ENCODE results near the gene NDUFS5. TPM values are rescaled to one million over a fixed set of nuclear protein-coding genes. Genes with fewer than 3 reads are reported as not detected.

The NDUFS5 gene
- total RNA-seq, 4 donors from 2014 or later: 428 to 631 (median 514) TPM

DNA sequence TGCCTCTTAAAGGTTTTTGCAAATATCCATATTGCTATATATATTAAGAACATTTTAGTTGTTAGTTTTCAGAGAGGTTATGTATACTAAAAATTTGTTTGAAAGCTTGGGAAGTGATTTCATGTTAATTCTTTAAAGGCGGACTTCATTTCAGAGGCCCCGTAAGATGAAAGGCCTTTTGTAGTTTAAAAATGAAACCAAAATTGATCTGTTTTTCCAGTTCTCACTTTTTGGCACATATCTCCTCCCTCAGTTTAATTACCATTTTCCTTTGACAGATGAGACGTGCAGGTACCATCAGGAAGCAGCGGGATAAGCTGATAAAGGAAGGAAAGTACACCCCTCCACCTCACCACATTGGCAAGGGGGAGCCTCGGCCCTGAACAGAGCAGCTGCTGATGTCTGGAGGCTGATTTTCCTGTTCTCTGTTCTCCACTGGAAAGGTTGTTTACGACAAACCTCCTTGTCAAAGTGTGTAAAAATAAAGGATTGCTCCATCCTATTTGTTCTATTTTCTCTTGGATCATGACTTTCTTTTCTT is 8.0 kb downstream of the NDUFS5 start:
- H3K36me3 ChIP-seq: peaks cover 57 to 64% of the 10 kb centered on the region in 2 donors
- intact Hi-C loops (cut with DNase I): no loop called here
- 75 to 83% methylated on average over 6 of the region's 6 CpGs for WGBS, 2 donors
- no peaks in the 10 kb centered on the region for H3K4me1 ChIP-seq
- TF ChIP-seq POLR2A (IDR thresholded peaks at IDR 0.05) (no peak), CTCF (IDR thresholded peaks at IDR 0.05) (no peak)
- H3K9me3 ChIP-seq: no peaks in the 10 kb centered on the region
- H3K4me3 ChIP-seq (replicated peaks in 1 of 3): no peak overlapping the region
- H3K27me3 ChIP-seq: no peaks in the 10 kb centered on the region
- DNase-seq: no peak
- H3K27ac ChIP-seq: no peak overlapping the region

- peaks cover 44 to 46% of the 10 kb centered on the region in 2 donors for H3K36me3 ChIP-seq
- H3K27me3 ChIP-seq: no peaks in the 10 kb centered on the region
Measured at GRCh38 chr1:39036678-39037077, 10.5 kb downstream of the NDUFS5 start.

DNA sequence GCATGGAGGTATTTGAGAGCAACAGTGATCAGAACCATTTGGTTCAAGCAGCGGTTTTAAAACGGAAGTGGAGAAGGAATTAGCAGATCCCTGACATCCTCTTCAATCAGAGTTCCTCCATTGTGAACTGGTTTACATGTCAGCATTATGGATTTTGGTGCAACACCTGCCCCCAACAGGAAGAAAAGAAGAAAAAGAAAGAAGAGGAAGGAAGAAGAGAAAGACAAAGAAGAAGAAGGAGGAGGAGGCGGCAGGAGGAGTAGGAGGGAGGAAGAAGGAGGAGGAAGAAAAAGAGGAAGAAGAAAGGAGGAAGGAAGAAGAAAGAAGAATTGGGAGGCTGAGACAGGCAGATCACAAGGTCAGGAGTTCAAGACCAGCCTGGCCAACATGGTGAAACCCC is 17.4 kb downstream of the NDUFS5 start:
- TF ChIP-seq CTCF (IDR thresholded peaks at IDR 0.05): no peak
- no peak for TF ChIP-seq POLR2A (IDR thresholded peaks at IDR 0.05)
- no peak overlapping the region for H3K27ac ChIP-seq
- peaks cover 11 to 13% of the 10 kb centered on the region in 2 donors for H3K36me3 ChIP-seq
- H3K4me1 ChIP-seq: peaks cover 0 to 5% of the 10 kb centered on the region in 2 donors
- H3K9me3 ChIP-seq: no peaks in the 10 kb centered on the region
- H3K4me3 ChIP-seq (replicated peaks in 1 of 3): no peak overlapping the region
- intact Hi-C loops (cut with DNase I): no loop called here
- DNase-seq: no peak
- no peaks in the 10 kb centered on the region for H3K27me3 ChIP-seq
- 92% methylated on average over 3 of the region's 3 CpGs for WGBS, 2 donors

More at GRCh38 chr1:39036678-39037077, 10.5 kb downstream of the NDUFS5 start:
- TF ChIP-seq CTCF (IDR thresholded peaks at IDR 0.05): no peak
- no peak for TF ChIP-seq POLR2A (IDR thresholded peaks at IDR 0.05)
- intact Hi-C loops (cut with DNase I): no loop called here
- H3K4me1 ChIP-seq: no peaks in the 10 kb centered on the region
- no peak overlapping the region for H3K4me3 ChIP-seq (replicated peaks in 1 of 3)
- no peak overlapping the region for H3K27ac ChIP-seq
- WGBS, 2 donors: 85 to 96% methylated on average over 5 of the region's 5 CpGs
- H3K9me3 ChIP-seq: no peaks in the 10 kb centered on the region
- DNase-seq: no peak

DNA sequence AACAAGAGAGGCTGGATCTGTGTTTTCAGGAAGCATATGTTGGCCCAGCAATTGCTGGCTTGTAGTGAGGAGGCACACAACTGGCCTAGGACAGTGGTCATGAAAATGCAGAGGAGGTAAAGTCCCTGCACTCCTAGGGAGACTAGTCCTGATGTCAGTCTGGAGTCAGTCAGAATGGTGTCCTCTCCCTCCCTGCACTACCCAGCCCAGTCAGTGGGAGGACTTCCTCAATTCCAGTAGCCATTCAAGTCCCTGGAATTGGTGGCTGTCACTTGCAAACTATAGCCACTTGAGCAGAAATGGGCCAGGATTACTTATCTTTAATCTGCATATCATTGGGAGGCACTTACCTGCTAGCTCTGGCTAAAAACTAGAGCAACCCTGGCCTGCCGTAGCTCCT is 18.6 kb downstream of the NDUFS5 start:
- Histone ChIP-seq H3K36me3 (peaks cover 10 to 13% of the 10 kb centered on the region in 2 donors), H3K27me3 (no peaks in the 10 kb centered on the region), H3K4me3 (replicated peaks in 1 of 3) (no peak overlapping the region), H3K4me1 (peaks cover 0 to 11% of the 10 kb centered on the region in 2 donors), H3K9me3 (no peaks in the 10 kb centered on the region), H3K27ac (no peak overlapping the region)
- no peak for DNase-seq
- WGBS, 2 donors: 83 to 100% methylated on average over 1 of the region's 1 CpG
- TF ChIP-seq CTCF (IDR thresholded peaks at IDR 0.05) (no peak), POLR2A (IDR thresholded peaks at IDR 0.05) (no peak)
- intact Hi-C loops (cut with DNase I): no loop called here

DNA sequence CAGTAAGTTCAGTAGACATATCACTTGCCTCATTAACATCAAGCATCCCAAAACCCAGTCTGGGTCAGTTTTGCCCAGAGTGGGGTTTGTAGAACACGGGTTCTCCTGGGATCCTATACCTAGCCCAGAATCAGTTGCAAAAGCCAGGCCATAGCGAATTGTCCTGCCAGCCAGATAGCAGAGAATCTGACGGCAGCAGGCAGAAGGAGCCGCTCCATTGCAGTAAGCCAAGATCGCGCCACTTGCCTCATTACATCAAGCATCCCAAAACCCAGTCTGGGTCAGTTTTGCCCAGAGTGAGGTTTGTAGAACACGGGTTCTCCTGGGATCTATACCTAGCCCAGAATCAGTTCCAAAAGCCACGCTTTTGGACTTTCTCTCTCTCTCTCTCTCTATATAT is 19.1 kb downstream of the NDUFS5 start:
- H3K4me3 ChIP-seq (replicated peaks in 1 of 3): no peak overlapping the region
- WGBS, 2 donors: 72 to 97% methylated on average over 6 to 8 of the region's 8 CpGs
- TF ChIP-seq CTCF (IDR thresholded peaks at IDR 0.05) (no peak), POLR2A (IDR thresholded peaks at IDR 0.05) (no peak)
- H3K27me3 ChIP-seq: no peaks in the 10 kb centered on the region
- peaks cover 10 to 13% of the 10 kb centered on the region in 2 donors for H3K36me3 ChIP-seq
- H3K9me3 ChIP-seq: no peaks in the 10 kb centered on the region
- peaks cover 0 to 11% of the 10 kb centered on the region in 2 donors for H3K4me1 ChIP-seq
- H3K27ac ChIP-seq: no peak overlapping the region
- DNase-seq: no peak
- intact Hi-C loops (cut with DNase I): no loop called here
